GM19372 (cell line): ENCODE data around the gene TSHZ2.
"Not testable (repeated sequence)": the region's sequence is repeated elsewhere in the genome, so short reads cannot be mapped to it uniquely, and the experiment has no call there.

Experiments used
- ATAC-seq: cut with Tn5 transposase; IDR thresholded peaks from one replicate; pipeline ENCODE4 v1.9.1; 2021; ENCODE audit warnings: mild to moderate bottlenecking, low read depth, moderate library complexity; ENCODE audit not compliant: unreplicated experiment

The TSHZ2 gene

GRCh38 chr20:53021934-53022333 is 49.8 kb downstream of the TSHZ2 start:
- no peak for ATAC-seq

- no peak for ATAC-seq
Observed at GRCh38 chr20:53023732-53024520, 51.8 kb downstream of the TSHZ2 start.

- ATAC-seq: not testable (repeated sequence)
Observed at GRCh38 chr20:53024653-53025052, 52.5 kb downstream of the TSHZ2 start.

GRCh38 chr20:53027089-53027488 is 54.9 kb downstream of the TSHZ2 start:
- ATAC-seq: no peak

- ATAC-seq: no peak
Observed at GRCh38 chr20:53028337-53029007, 56.3 kb downstream of the TSHZ2 start.

DNA sequence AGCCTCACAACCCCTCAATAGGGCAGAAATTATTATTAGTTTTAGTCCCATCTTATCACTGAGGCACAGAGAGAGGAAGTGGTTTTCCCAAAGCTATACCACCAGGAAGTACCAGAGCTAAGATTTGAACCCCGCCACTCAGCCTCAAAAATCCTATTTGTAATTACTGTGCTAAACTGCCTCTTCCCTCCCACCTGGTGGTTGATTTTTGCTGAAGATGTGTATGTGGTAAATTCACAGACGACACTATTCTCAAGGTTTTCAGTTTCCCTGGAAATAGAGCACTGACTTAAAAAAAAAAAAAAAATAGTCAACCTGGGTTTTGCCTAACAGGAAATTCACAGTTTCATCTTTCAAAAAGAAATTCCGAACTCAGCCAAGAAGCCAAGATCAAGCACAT is 57.9 kb downstream of the TSHZ2 start:
- no peak for ATAC-seq

GRCh38 chr20:53032046-53032445 is 59.9 kb downstream of the TSHZ2 start:
- ATAC-seq: no peak

- ATAC-seq: no peak
Observed at GRCh38 chr20:53032478-53032932, 60.3 kb downstream of the TSHZ2 start.

GRCh38 chr20:53033176-53033575 is 61.0 kb downstream of the TSHZ2 start:
- no peak for ATAC-seq

- no peak for ATAC-seq
Observed at GRCh38 chr20:53034899-53035298, 62.7 kb downstream of the TSHZ2 start.

GRCh38 chr20:53036992-53037391 is 64.8 kb downstream of the TSHZ2 start:
- no peak for ATAC-seq

DNA sequence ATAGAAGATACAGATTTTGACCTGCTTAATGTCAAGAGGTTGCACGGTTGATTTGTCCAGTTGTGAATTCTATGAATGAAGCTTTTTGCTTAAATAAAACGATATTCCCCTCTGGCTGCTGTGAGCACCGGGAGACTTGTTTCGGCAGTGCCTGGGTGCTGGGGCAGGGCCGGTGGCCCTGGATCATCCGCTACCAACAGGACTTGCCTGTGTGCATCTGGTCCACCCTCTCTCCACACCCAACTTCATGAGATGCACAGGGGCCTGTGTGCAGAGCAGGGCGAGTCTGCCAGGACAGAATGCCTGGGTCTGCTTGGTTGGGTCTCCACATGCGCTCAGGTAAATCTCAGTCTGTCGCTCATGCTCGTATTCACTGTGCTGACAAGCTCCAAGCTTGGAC is 65.5 kb downstream of the TSHZ2 start:
- ATAC-seq: no peak

DNA sequence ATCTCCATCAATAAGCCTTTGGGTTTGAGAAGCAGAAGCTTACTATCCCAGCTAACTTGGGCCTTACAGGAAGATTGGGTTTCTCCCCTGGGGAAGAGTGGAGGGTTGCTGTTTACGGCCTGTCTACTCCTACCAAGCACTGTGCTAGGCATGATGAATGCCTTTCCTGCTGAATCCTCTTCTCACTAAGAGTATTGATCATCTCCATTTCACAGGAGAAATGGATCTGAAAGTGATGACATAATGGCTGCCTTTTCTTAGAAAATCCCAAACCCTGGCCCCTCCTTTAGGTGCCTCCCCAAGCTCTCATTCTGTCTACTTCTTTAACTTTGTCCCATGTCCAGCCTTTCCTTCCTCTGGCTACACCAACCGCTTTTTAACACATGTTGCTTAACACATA is 66.1 kb downstream of the TSHZ2 start:
- ATAC-seq: no peak

DNA sequence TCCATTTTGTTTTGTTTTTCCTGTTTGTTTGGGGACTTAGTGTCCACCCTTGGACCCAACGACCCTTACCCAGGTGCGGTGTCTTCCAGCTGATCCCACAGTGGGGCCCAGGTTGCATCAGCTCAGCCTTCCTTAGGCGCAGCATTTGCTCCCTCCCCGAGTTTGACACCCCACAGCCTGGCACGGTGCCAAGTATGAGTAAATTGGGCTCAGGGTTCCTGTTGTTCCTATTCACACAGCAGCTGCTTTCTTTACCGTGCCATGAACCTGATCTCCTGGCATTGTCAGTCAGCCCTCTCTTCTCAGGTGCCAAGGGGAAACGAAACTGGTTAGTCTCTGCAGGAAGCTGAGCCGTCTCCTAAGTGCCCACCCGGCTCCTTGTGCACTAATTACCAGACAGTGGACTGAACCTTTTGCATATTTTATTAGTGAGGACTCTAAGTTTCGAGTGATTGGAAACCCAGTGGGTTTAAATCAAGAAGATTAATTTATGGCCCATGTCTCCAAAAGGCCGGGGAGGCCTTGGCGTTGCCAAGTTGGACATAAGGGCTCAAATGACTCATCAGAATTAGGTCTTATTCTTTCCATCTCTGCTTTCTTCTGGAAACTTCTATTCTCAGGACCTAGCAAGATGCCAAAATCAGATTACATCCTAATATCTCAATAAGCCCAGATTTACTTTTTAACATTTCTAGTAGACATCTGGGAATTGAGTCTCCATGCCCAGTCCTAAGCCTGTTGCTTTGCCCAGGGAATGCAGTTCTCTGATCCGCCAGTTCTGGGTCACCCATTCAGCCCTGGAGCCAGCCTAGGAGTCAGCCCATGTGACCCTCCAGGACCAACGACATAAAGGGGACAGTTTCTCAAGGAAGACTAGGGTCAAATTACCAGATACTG is 68.8 kb downstream of the TSHZ2 start:
- no peak for ATAC-seq

- no peak for ATAC-seq
Observed at GRCh38 chr20:53042521-53042920, 70.4 kb downstream of the TSHZ2 start.

DNA sequence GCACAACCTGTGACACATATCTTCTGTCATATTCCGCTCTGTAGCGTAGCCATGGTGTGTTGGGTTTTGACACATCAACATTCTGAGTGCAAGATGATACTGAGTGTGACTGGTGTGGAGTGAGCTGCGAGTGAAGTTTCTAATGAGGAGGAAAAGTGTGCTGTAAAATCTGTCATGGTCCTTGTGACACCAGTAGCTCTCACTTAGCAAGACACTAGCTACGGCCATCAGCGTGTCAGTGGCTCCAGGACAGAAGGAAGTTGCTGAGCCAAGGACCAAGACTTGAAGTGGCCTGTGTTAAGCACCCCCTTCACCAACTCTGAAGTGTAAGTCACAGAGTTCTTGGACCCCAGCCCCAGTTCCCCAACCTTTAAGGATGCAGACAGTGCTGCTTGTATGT is 72.1 kb downstream of the TSHZ2 start:
- no peak for ATAC-seq

DNA sequence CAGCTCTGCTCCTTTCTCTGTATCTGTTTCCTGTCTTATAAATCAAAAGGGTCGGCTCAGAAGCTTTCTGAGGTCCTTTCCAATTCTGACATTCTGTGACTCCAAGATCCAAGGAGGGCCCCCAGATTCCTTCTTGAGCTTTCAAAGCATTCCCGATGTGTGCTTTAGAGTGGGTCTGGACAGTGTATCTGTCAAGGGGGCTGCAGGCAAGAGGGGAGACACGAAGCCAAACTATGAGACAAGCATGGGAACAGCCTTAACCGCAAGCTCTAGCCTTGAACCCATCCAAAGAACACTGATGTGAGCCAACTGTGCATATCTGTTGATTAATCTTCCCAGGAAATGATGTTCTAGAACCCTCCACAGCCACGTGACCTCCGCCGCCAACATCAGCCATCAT is 73.8 kb downstream of the TSHZ2 start:
- no peak for ATAC-seq

- no peak for ATAC-seq
Observed at GRCh38 chr20:53047203-53047602, 75.0 kb downstream of the TSHZ2 start.

GRCh38 chr20:53048387-53048786 is 76.2 kb downstream of the TSHZ2 start:
- ATAC-seq: no peak

- ATAC-seq: no peak
Observed at GRCh38 chr20:53050338-53050737, 78.2 kb downstream of the TSHZ2 start.

GRCh38 chr20:53052380-53052779 is 80.2 kb downstream of the TSHZ2 start:
- no peak for ATAC-seq
